Activated CD4-positive, alpha-beta memory T cell treated with anti-CD3 and anti-CD28 coated beads, Interleukin-2, amount 10 ng/mL, durations not matched to agents 7 days and 5 days (primary cell): ENCODE data around the gene DDX42. TPM values are rescaled to one million over a fixed set of nuclear protein-coding genes. Genes with fewer than 3 reads are reported as not detected.

Experiments
- CTCF ChIA-PET: fragments of 350-600 bp; sonication (Branson Sonifier 250); formaldehyde crosslinking; loops from one replicate; lab custom pipeline; 2021; ENCODE audit warnings: antibody characterized with exemption, inconsistent platforms; lab: Charles Lee
- POLR2A ChIA-PET: fragments of 350-600 bp; sonication (Branson Sonifier 250); formaldehyde crosslinking; loops from one replicate; lab custom pipeline; 2021; ENCODE audit warnings: antibody characterized with exemption; lab: Charles Lee
- DNase-seq: peaks from one replicate; pipeline ENCODE4 v3.0.0-alpha.2; 2020
- H3K27ac Mint-ChIP-seq: one replicate; pipeline ENCODE4 v1.8.0; 2021; ENCODE audit warnings: mild to moderate bottlenecking, mixed read lengths
- H3K27me3 Mint-ChIP-seq: one replicate; pipeline ENCODE4 v1.8.0; 2021; ENCODE audit warnings: mixed read lengths
- H3K36me3 Mint-ChIP-seq: one replicate; pipeline ENCODE4 v1.8.0; 2021; ENCODE audit warnings: low read depth, mixed read lengths
- H3K4me1 Mint-ChIP-seq: one replicate; pipeline ENCODE4 v1.8.0; 2021; ENCODE audit warnings: mixed read lengths
- H3K4me3 Mint-ChIP-seq: one replicate; pipeline ENCODE4 v1.8.0; 2021; ENCODE audit warnings: mild to moderate bottlenecking, mixed read lengths
- H3K9me3 Mint-ChIP-seq: one replicate; pipeline ENCODE4 v1.8.0; 2021; ENCODE audit warnings: mixed read lengths
- total RNA-seq, 2 experiments: library from RNA; stranded (reverse); gene quantifications; one replicate each; pipeline ENCODE4 v1.2.3, GENCODE V29; 2021

DDX42 gene
- total RNA-seq, 2 experiments from 2014 or later: 113 to 118 TPM

DNA sequence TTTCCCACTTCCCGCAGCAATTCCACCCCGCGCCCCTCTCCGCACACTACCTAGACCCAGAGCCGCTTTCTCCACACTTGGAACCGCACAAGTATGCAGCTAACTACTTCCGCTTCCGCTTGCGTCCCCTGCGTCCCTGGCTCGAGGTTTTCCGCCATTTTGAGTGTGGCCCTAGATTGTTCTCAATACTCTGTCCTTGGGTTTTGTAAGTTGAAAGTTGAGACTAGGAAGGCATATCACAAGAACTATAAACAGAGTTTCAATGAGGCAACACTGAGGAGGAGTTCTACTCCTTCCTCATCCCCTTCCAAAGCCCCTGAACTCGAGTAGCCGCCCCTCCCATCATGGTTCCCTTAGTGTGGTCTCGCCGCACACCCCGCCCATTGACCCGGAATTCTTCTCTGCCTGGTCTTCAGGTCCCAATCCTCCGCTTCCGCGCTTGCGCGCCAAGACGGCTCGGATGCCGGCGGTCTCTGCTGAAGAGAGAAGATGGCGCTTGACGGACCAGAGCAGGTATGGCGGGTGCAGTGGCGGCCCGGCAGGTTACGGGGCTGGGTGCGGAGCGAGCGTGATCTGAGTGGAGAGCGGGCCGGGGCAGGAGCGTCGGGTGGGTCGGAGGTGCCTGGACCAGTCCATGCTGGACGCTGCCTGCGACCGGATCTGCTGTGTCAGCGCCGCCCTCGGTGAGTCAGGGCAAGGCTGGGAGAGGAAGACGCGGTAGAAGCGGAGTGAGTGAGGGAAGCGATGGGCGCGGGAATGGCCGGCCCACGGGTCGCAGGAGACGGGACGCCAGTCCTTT is 53.2 kb downstream of the DDX42 start, which contains the start of the genes FTSJ3 and PSMC5:
Gene FTSJ3, minus strand, starts transcription at position 662 of the 799 bp plus-strand sequence. CDS start 761 bp downstream, outside the sequence.
Gene PSMC5, plus strand, starts transcription at position 430 of the 799 bp plus-strand sequence. Its CDS starts 60 bp downstream, at position 490.
- no peaks in the 10 kb centered on the region for H3K9me3 Mint-ChIP-seq
- peak within 1 kb of the TSS; percentile 89 for H3K4me3 Mint-ChIP-seq
- peaks cover 90% of the 10 kb centered on the region for H3K36me3 Mint-ChIP-seq
- no peaks in the 10 kb centered on the region for H3K27me3 Mint-ChIP-seq
- H3K27ac Mint-ChIP-seq: peak within 1 kb of the TSS; percentile 93
- peaks cover 82% of the 10 kb centered on the region for H3K4me1 Mint-ChIP-seq
- peak; percentile 96 for DNase-seq
- ChIA-PET CTCF (interaction anchor here (1.0 to 5.0 kb wide), 7 partner anchors 14 to 129 kb away, joined by 4 to 28 read pairs (median 6); partner anchors contain the start of genes CCDC47, DDX42 and SMARCD2), POLR2A (interaction anchor here (1.0 to 10.2 kb wide), 16 partner anchors 7 to 225 kb away, joined by 3 to 194 read pairs (median 7); partner anchors contain the start of genes CCDC47, DDX42, LIMD2 and SMARCD2)

- no peak for DNase-seq
- peaks cover 82% of the 10 kb centered on the region for H3K4me1 Mint-ChIP-seq
- H3K9me3 Mint-ChIP-seq: no peaks in the 10 kb centered on the region
- peaks cover 90% of the 10 kb centered on the region for H3K36me3 Mint-ChIP-seq
- ChIA-PET CTCF (interaction anchor here (0.8 to 5.0 kb wide), 7 partner anchors 13 to 129 kb away, joined by 3 to 28 read pairs (median 4); partner anchors contain the start of genes CCDC47 and SMARCD2), POLR2A (interaction anchor here (0.5 to 10.2 kb wide), 13 partner anchors 13 to 319 kb away, joined by 3 to 194 read pairs (median 4); partner anchors contain the start of genes CCDC47, DDX42, SMARCD2 and STRADA)
- peak overlapping the region; percentile 93 for H3K27ac Mint-ChIP-seq
- no peaks in the 10 kb centered on the region for H3K27me3 Mint-ChIP-seq
- H3K4me3 Mint-ChIP-seq: peak overlapping the region; percentile 89
Measured at GRCh38 chr17:63827801-63828221, 53.8 kb downstream of the DDX42 start.

DNA sequence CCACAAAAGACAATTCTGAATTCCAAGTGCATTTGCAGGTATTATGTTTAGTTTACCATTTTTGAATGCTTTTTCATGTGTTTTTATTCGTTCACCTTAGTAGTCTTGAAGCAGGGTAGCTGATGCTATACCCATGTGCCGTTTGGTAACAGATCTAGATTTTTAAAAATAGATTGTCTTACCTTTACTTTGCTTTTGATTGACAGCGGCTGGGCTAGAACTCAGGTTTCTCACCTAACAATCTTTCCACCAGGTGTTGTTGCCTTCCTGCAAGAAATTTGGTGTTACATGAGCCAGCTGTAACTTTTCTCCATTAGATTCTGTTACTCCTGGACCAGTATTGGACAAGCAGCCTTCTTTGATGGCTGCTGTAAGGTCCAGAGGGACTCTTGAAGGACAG is 55.0 kb downstream of the DDX42 start:
- no peaks in the 10 kb centered on the region for H3K27me3 Mint-ChIP-seq
- ChIA-PET CTCF (interaction anchor here (0.8 to 5.0 kb wide), 6 partner anchors 9 to 60 kb away, joined by 3 to 28 read pairs (median 5); partner anchors contain the start of genes CCDC47 and SMARCD2), POLR2A (interaction anchor here (0.8 to 10.2 kb wide), 7 partner anchors 8 to 678 kb away, joined by 3 to 194 read pairs (median 5); partner anchors contain the start of genes CCDC47, CEP95, DDX42 and DDX5)
- H3K36me3 Mint-ChIP-seq: peaks cover 90% of the 10 kb centered on the region
- H3K4me1 Mint-ChIP-seq: peaks cover 76% of the 10 kb centered on the region
- DNase-seq: no peak
- peak overlapping the region; percentile 89 for H3K4me3 Mint-ChIP-seq
- peak overlapping the region; percentile 38 for H3K27ac Mint-ChIP-seq
- no peaks in the 10 kb centered on the region for H3K9me3 Mint-ChIP-seq

DNA sequence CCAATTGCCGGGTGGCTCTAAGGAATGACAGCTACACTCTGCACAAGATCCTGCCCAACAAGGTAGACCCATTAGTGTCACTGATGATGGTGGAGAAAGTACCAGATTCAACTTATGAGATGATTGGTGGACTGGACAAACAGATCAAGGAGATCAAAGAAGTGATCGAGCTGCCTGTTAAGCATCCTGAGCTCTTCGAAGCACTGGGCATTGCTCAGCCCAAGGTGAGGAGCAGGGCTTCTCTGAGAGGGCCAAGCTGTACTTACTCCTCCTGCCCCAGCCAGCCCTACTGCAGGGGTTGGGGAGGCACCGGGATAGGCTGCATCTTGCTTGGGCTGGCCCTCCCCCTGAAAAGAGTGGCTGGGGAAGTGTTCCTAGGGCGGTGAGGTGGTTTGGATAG is 56.3 kb downstream of the DDX42 start:
- Mint-ChIP-seq H3K9me3 (no peaks in the 10 kb centered on the region), H3K4me1 (peaks cover 73% of the 10 kb centered on the region), H3K36me3 (peaks cover 90% of the 10 kb centered on the region), H3K27ac (peak overlapping the region; percentile 76), H3K27me3 (no peaks in the 10 kb centered on the region), H3K4me3 (no peak overlapping the region)
- DNase-seq: no peak
- ChIA-PET CTCF (interaction anchor here (1.8 to 5.0 kb wide), 3 partner anchors 8 to 19 kb away, joined by 5 to 28 read pairs (median 27); partner anchors contain the start of gene SMARCD2), POLR2A (interaction anchor here (0.8 to 10.2 kb wide), 7 partner anchors 9 to 676 kb away, joined by 3 to 194 read pairs (median 5); partner anchors contain the start of genes CCDC47, CEP95, DDX42 and DDX5)

GRCh38 chr17:63830904-63831491 is 57.0 kb downstream of the DDX42 start:
- CTCF ChIA-PET: interaction anchor here (1.8 to 5.0 kb wide), 3 partner anchors 7 to 18 kb away, joined by 5 to 28 read pairs (median 27); partner anchors contain the start of gene SMARCD2
- no peaks in the 10 kb centered on the region for H3K27me3 Mint-ChIP-seq
- POLR2A ChIA-PET: interaction anchor here (0.9 to 10.2 kb wide), 7 partner anchors 9 to 134 kb away, joined by 3 to 194 read pairs (median 4); partner anchors contain the start of genes CCDC47, DDX42 and SMARCD2
- peaks cover 68% of the 10 kb centered on the region for H3K4me1 Mint-ChIP-seq
- no peaks in the 10 kb centered on the region for H3K9me3 Mint-ChIP-seq
- peak overlapping the region; percentile 76 for H3K27ac Mint-ChIP-seq
- peaks cover 91% of the 10 kb centered on the region for H3K36me3 Mint-ChIP-seq
- peak overlapping the region; percentile 27 for H3K4me3 Mint-ChIP-seq
- DNase-seq: no peak

DNA sequence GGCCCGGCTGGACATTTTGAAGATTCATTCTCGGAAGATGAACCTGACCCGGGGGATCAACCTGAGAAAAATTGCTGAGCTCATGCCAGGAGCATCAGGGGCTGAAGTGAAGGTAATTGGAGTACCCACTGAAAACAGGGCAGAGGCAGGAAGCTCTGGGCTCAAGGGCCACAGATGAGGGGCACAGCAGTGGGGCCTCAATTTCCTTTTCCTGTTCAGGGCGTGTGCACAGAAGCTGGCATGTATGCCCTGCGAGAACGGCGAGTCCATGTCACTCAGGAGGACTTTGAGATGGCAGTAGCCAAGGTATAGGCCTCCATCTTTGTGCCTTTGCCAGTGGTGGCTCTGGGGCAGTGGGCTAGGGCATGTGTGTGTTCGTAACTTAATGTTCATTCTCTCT is 57.5 kb downstream of the DDX42 start:
- DNase-seq: no peak
- H3K4me3 Mint-ChIP-seq: peak overlapping the region; percentile 27
- H3K9me3 Mint-ChIP-seq: no peaks in the 10 kb centered on the region
- POLR2A ChIA-PET: interaction anchor here (0.9 to 10.2 kb wide), 7 partner anchors 9 to 134 kb away, joined by 3 to 194 read pairs (median 5); partner anchors contain the start of genes CCDC47, DDX42 and SMARCD2
- no peaks in the 10 kb centered on the region for H3K27me3 Mint-ChIP-seq
- peak overlapping the region; percentile 76 for H3K27ac Mint-ChIP-seq
- H3K4me1 Mint-ChIP-seq: peaks cover 62% of the 10 kb centered on the region
- H3K36me3 Mint-ChIP-seq: peaks cover 93% of the 10 kb centered on the region
- CTCF ChIA-PET: interaction anchor here (1.1 to 5.0 kb wide), 3 partner anchors 9 to 34 kb away, joined by 3 to 28 read pairs (median 27); partner anchors contain the start of gene SMARCD2

- H3K9me3 Mint-ChIP-seq: no peaks in the 10 kb centered on the region
- no peak for DNase-seq
- POLR2A ChIA-PET: interaction anchor here (0.9 to 10.2 kb wide), 6 partner anchors 8 to 135 kb away, joined by 3 to 194 read pairs (median 4); partner anchors contain the start of genes CCDC47, DDX42 and SMARCD2
- H3K27me3 Mint-ChIP-seq: no peaks in the 10 kb centered on the region
- peak overlapping the region; percentile 76 for H3K27ac Mint-ChIP-seq
- peaks cover 60% of the 10 kb centered on the region for H3K4me1 Mint-ChIP-seq
- H3K4me3 Mint-ChIP-seq: no peak overlapping the region
- CTCF ChIA-PET: interaction anchor here (1.1 to 5.0 kb wide), 3 partner anchors 9 to 33 kb away, joined by 3 to 28 read pairs (median 27); partner anchors contain the start of gene SMARCD2
- H3K36me3 Mint-ChIP-seq: peaks cover 95% of the 10 kb centered on the region
Measured at GRCh38 chr17:63832014-63832413, 58.0 kb downstream of the DDX42 start.

- ChIA-PET POLR2A (interaction anchor here (0.7 to 10.2 kb wide), 7 partner anchors 8 to 82 kb away, joined by 3 to 194 read pairs (median 4); partner anchors contain the start of genes CCDC47, DDX42 and SMARCD2), CTCF (interaction anchor here (1.1 to 5.0 kb wide), 2 partner anchors 8 to 33 kb away, joined by 3 to 28 read pairs; partner anchors contain the start of gene SMARCD2)
- Mint-ChIP-seq H3K27me3 (no peaks in the 10 kb centered on the region), H3K27ac (peak overlapping the region; percentile 76), H3K4me3 (no peak overlapping the region), H3K9me3 (no peaks in the 10 kb centered on the region), H3K4me1 (peaks cover 60% of the 10 kb centered on the region), H3K36me3 (peaks cover 94% of the 10 kb centered on the region)
- DNase-seq: no peak
Measured at GRCh38 chr17:63832455-63832854, 58.5 kb downstream of the DDX42 start.

DNA sequence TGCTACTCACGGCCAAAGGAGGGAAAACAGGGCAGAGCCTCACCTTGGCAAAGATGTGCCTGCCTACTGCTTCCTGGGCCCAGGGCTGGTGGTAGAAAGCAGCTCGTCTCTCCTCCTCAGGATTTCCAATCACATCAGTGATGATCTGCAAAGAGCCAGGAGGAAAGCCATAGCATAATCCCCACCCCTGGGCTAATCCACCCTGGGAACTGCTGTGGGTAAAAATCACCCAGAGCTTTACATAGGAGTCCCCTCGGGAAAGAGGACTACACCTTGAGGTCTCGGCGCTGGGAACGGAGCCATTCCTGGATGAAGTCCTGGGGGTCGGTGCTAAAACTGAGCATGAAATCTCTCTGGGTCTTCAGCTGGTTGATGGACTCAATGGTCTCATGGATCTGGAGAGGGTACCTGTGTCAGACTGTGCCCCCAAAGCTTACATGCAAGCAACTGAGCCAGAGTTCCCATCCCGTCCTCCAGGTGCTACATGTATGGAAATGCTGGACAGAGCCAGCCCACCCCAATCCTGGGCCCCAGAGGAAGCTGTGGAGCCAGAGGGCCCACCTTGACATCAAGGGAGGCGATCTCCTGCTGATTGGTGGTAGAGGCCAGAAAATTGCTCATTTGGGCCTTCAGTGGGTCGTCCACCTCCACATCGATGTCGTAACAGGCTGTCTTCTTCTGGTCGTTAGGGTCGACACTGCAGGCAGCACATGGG is 59.2 kb downstream of the DDX42 start:
- Mint-ChIP-seq H3K4me3 (no peak overlapping the region), H3K27me3 (no peaks in the 10 kb centered on the region), H3K4me1 (peaks cover 60% of the 10 kb centered on the region), H3K9me3 (no peaks in the 10 kb centered on the region), H3K27ac (peak overlapping the region; percentile 76), H3K36me3 (peaks cover 88% of the 10 kb centered on the region)
- no peak for DNase-seq
- POLR2A ChIA-PET: interaction anchor here (0.7 to 10.2 kb wide), 7 partner anchors 7 to 82 kb away, joined by 3 to 194 read pairs (median 4); partner anchors contain the start of genes CCDC47, DDX42 and SMARCD2
- CTCF ChIA-PET: interaction anchor here (1.5 kb wide), 1 partner anchor 407 kb away, joined by 7 read pairs; no protein-coding TSS in a partner anchor

- no peak overlapping the region for H3K4me3 Mint-ChIP-seq
- H3K27ac Mint-ChIP-seq: no peak overlapping the region
- no peak for DNase-seq
- peaks cover 59% of the 10 kb centered on the region for H3K4me1 Mint-ChIP-seq
- no peaks in the 10 kb centered on the region for H3K9me3 Mint-ChIP-seq
- H3K36me3 Mint-ChIP-seq: peaks cover 82% of the 10 kb centered on the region
- CTCF ChIA-PET: interaction anchor here (0.8 to 1.8 kb wide), 5 partner anchors 8 to 408 kb away, joined by 3 to 8 read pairs (median 3); partner anchors contain the start of gene STRADA
- no peaks in the 10 kb centered on the region for H3K27me3 Mint-ChIP-seq
- POLR2A ChIA-PET: interaction anchor here (1.1 to 10.2 kb wide), 5 partner anchors 7 to 59 kb away, joined by 3 to 194 read pairs (median 4); partner anchors contain the start of genes CCDC47, DDX42 and SMARCD2
Measured at GRCh38 chr17:63833741-63834373, 59.9 kb downstream of the DDX42 start.
